HCT116 (cell line): Measurements from ENCODE around the gene ZNF605. TPM values are rescaled to one million over a fixed set of nuclear protein-coding genes. Genes with fewer than 3 reads are reported as not detected.

Experiments
- ATAC-seq: fragments of 200-7000 bp; cut with Tn5 transposase; 2 replicates; pipeline ENCODE4 v1.9.1; 2020; ENCODE audit warnings: mild to moderate bottlenecking, moderate library complexity
- BruUV-seq: library from RNA; stranded (reverse); fragments of 400-500 nt; replicated peaks from 2 replicates; lab custom pipeline; 2021; lab: Mats Ljungman, UMichigan
- CTCF ChIA-PET: fragments of 300-600 bp; sonication (Branson Sonifier 250); formaldehyde crosslinking; loops from one replicate; lab custom pipeline; 2021; ENCODE audit warnings: antibody characterized with exemption; lab: Charles Lee
- POLR2A ChIA-PET: fragments of 300-600, 350-600 bp; sonication (Branson Sonifier 250); formaldehyde crosslinking; loops from one replicate; lab custom pipeline; 2021; ENCODE audit warnings: antibody characterized with exemption; lab: Charles Lee
- RAD21 ChIA-PET, 2 experiments: fragments of 300-600 bp; sonication (Branson Sonifier 250); formaldehyde crosslinking; loops; one replicate each; lab custom pipeline; 2023; ENCODE audit warnings: low total read pairs in 2 of 2; ENCODE audit not compliant: uncharacterized antibody in 2 of 2, unreplicated experiment in 2 of 2, low non-redundant PET in 1 of 2; lab: Charles Lee
- DNase-seq: peaks from one replicate; pipeline ENCODE4 v3.0.0-alpha.2; 2010; ENCODE audit warnings: low read depth, low spot score
- H2AFZ ChIP-seq: fragments of 200-600 bp; shearing (Covaris generic), sonication (generic); 2 replicates; pipeline ENCODE4 v1.6.1; 2017; ENCODE audit warnings: low read depth, mixed run types, mixed read lengths, antibody characterized with exemption, low read length; ENCODE audit not compliant: poor library complexity, severe bottlenecking
- H3K27ac ChIP-seq: 2 replicates; pipeline ENCODE4 v1.5.1; 2012; ENCODE audit warnings: low read depth, low read length
- H3K27me3 ChIP-seq: fragments of 200-600 bp; sonication (generic); 2 replicates; pipeline ENCODE4 v1.6.1; 2016; ENCODE audit warnings: mixed run types, low read length, mixed read lengths; ENCODE audit not compliant: insufficient read depth
- H3K36me3 ChIP-seq, 2 experiments: fragments of 200-500 bp in 1 of 2; fragments of 200-600 bp in 1 of 2; sonication (Bioruptor generic) in 1 of 2; sonication (generic) in 1 of 2; 2 replicates each; pipeline versions ENCODE4 v1.5.1 to v1.6.1; 2014 to 2016; ENCODE audit warnings: low read length in 2 of 2, inconsistent platforms in 1 of 2, mixed read lengths in 1 of 2, mixed run types in 1 of 2; ENCODE audit not compliant: insufficient read depth in 2 of 2, control insufficient read depth in 1 of 2
- H3K4me1 ChIP-seq, 2 experiments: fragments of 200-600 bp in 1 of 2; sonication (generic) in 1 of 2; 2 replicates each; pipeline versions ENCODE4 v1.5.1 to v1.6.1; 2012 to 2017; ENCODE audit warnings: low read length in 2 of 2, inconsistent platforms in 1 of 2, mild to moderate bottlenecking in 1 of 2, mixed read lengths in 1 of 2, mixed run types in 1 of 2, moderate library complexity in 1 of 2; ENCODE audit not compliant: insufficient read depth in 2 of 2, control insufficient read depth in 1 of 2
- H3K4me2 ChIP-seq: fragments of 200-600 bp; sonication (generic); 2 replicates; pipeline ENCODE4 v1.6.1; 2017; ENCODE audit warnings: mixed run types, low read length, mixed read lengths
- H3K4me3 ChIP-seq, 2 experiments: fragments of 200-600 bp in 1 of 2; sonication (generic) in 1 of 2; replicated peaks in 1 of 2; 2 replicates each; pipeline ENCODE4 v1.5.1; 2011 to 2016; ENCODE audit warnings: low read length in 2 of 2, control low read depth in 1 of 2, low read depth in 1 of 2, mild to moderate bottlenecking in 1 of 2, mixed read lengths in 1 of 2, mixed run types in 1 of 2
- H3K79me2 ChIP-seq: fragments of 200-600 bp; sonication (generic); 2 replicates; pipeline ENCODE4 v1.6.1; 2017; ENCODE audit warnings: mild to moderate bottlenecking, mixed run types, low read length, moderate library complexity, mixed read lengths; ENCODE audit not compliant: insufficient read depth
- H3K9ac ChIP-seq: fragments of 200-600 bp; sonication (generic); 2 replicates; pipeline ENCODE4 v1.6.1; 2016; ENCODE audit warnings: low read length, mixed read lengths
- H3K9me2 ChIP-seq: fragments of 200-600 bp; sonication (generic), shearing (Covaris generic); 2 replicates; pipeline ENCODE4 v1.6.1; 2017; ENCODE audit warnings: mixed run types, mild to moderate bottlenecking, moderate library complexity; ENCODE audit not compliant: insufficient read depth
- H3K9me3 ChIP-seq, 2 experiments: fragments of 200-500 bp in 1 of 2; fragments of 200-600 bp in 1 of 2; sonication (Bioruptor generic) in 1 of 2; sonication (generic) in 1 of 2; 2 replicates each; pipeline ENCODE4 v1.6.1; 2014 to 2017; ENCODE audit warnings: low read length in 2 of 2, mixed read lengths in 2 of 2, inconsistent platforms in 1 of 2, low read depth in 1 of 2, mild to moderate bottlenecking in 1 of 2, mixed run types in 1 of 2, moderate library complexity in 1 of 2; ENCODE audit not compliant: control insufficient read depth in 1 of 2, insufficient read depth in 1 of 2
- H4K20me1 ChIP-seq: fragments of 200-600 bp; sonication (generic), shearing (Covaris generic); 2 replicates; pipeline ENCODE4 v1.6.1; 2017; ENCODE audit warnings: mixed run types, mild to moderate bottlenecking, moderate library complexity; ENCODE audit not compliant: insufficient read depth
- CBX3 ChIP-seq: IDR thresholded peaks from 2 replicates; pipeline ENCODE4 v1.6.1; 2012; ENCODE audit warnings: low read depth
- CEBPB ChIP-seq: IDR thresholded peaks from 2 replicates; pipeline ENCODE4 v1.6.1; 2012; ENCODE audit warnings: low read depth
- EGR1 ChIP-seq: IDR thresholded peaks from 2 replicates; pipeline ENCODE4 v1.6.1; 2012; ENCODE audit warnings: low read depth
- EZH2 ChIP-seq: fragments of 200-600 bp; sonication (generic); IDR thresholded peaks from 2 replicates; pipeline ENCODE4 v1.6.1; 2017; ENCODE audit warnings: antibody characterized with exemption, mixed run types
- EZH2phosphoT487 ChIP-seq: fragments of 200-600 bp; IDR thresholded peaks from 2 replicates; pipeline ENCODE4 v1.6.1; 2018; ENCODE audit warnings: antibody characterized with exemption, borderline replicate concordance
- FOSL1 ChIP-seq: IDR thresholded peaks from 2 replicates; pipeline ENCODE4 v1.6.1; 2012; ENCODE audit warnings: low read depth
- SP1 ChIP-seq: IDR thresholded peaks from 2 replicates; pipeline ENCODE4 v1.6.1; 2012; ENCODE audit warnings: low read depth
- SRF ChIP-seq: IDR thresholded peaks from 2 replicates; pipeline ENCODE4 v1.6.1; 2012; ENCODE audit warnings: low read depth
- TCF7L2 ChIP-seq: IDR thresholded peaks from 2 replicates; pipeline ENCODE4 v1.7.0; 2011; ENCODE audit warnings: borderline replicate concordance, inconsistent platforms; ENCODE audit not compliant: insufficient read depth, insufficient read length; ENCODE audit errors: extremely low read depth
- YY1 ChIP-seq: IDR thresholded peaks from 2 replicates; pipeline ENCODE4 v1.6.1; 2011; ENCODE audit warnings: low read length, low read depth, moderate library complexity, mild to moderate bottlenecking; ENCODE audit not compliant: insufficient replicate concordance; ENCODE audit errors: extremely low read depth
- ZBTB33 ChIP-seq: IDR thresholded peaks from 2 replicates; pipeline ENCODE4 v1.6.1; 2011; ENCODE audit warnings: mild to moderate bottlenecking, low read length, moderate library complexity; ENCODE audit not compliant: insufficient replicate concordance; ENCODE audit errors: extremely low read depth
- ZFX ChIP-seq: fragments of 450-650 bp; IDR thresholded peaks from 2 replicates; pipeline ENCODE4 v1.6.1; 2017
- ZNF274 ChIP-seq: fragments of 200-500 bp; sonication (Bioruptor generic); IDR thresholded peaks from 2 replicates; pipeline ENCODE4 v1.6.1; 2014; ENCODE audit warnings: mild to moderate bottlenecking, low read depth, low read length, inconsistent platforms
- intact Hi-C: fragments of 100-400 bp; cut with micrococcal nuclease; formaldehyde crosslinking; loops from 2 replicates; pipeline ENCODE4 v1.10.0; 2022
- total RNA-seq: library from RNA; stranded (reverse); gene quantifications from one replicate; pipeline ENCODE4 v1.2.1, GENCODE V29; 2021; ENCODE audit not compliant: unreplicated experiment
- TF ChIP-seq, protein P1 (sequence below), 3 experiments: fragments of 200-600 bp in 1 of 3; sonication (generic) in 1 of 3; IDR thresholded peaks in 2 of 3; conservative IDR thresholded peaks in 1 of 3; 2 replicates each; pipeline ENCODE4 v1.5.1; 2012 to 2017; ENCODE audit warnings: low read depth in 2 of 3, low read length in 2 of 3, antibody characterized with exemption in 1 of 3, borderline replicate concordance in 1 of 3, control low read depth in 1 of 3, mild to moderate bottlenecking in 1 of 3, mixed read lengths in 1 of 3, mixed run types in 1 of 3, moderate library complexity in 1 of 3; ENCODE audit not compliant: insufficient read depth in 1 of 3

Gene ZNF605
- total RNA-seq, 1 experiment from 2014 or later = 0.02 TPM

GRCh38 chr12:132967736-132968135 lies 11.6 kb upstream of the ZNF605 start:
- Histone ChIP-seq H2AFZ (no peak overlapping the region), H3K27ac (no peak overlapping the region), H3K4me1 (no peaks in the 10 kb centered on the region), H3K79me2 (no peaks in the 10 kb centered on the region), H3K36me3 (no peaks in the 10 kb centered on the region), H3K27me3 (no peaks in the 10 kb centered on the region), H3K4me3 (no peak overlapping the region), H3K4me2 (no peak overlapping the region), H3K9me3 (peaks cover 5 to 6% of the 10 kb centered on the region in 2 experiments; a peak in 2 of 4 replicates), H3K9me2 (no peaks in the 10 kb centered on the region), H3K9ac (no peak overlapping the region), H4K20me1 (no peaks in the 10 kb centered on the region)
- DNase-seq (no peak), ATAC-seq (no peak)
- RAD21 ChIA-PET = no interaction called here
- no TSS peak for BruUV-seq
- CTCF ChIA-PET = no interaction called here
- intact Hi-C loops = no loop called here
- no peak for TF ChIP-seq ZBTB33
- no peak for TF ChIP-seq SRF
- no peak for TF ChIP-seq EZH2
- no peak for TF ChIP-seq CBX3
- TF ChIP-seq ZNF274 = no peak
- TF ChIP-seq YY1 = no peak
- TF ChIP-seq, protein P1, sequence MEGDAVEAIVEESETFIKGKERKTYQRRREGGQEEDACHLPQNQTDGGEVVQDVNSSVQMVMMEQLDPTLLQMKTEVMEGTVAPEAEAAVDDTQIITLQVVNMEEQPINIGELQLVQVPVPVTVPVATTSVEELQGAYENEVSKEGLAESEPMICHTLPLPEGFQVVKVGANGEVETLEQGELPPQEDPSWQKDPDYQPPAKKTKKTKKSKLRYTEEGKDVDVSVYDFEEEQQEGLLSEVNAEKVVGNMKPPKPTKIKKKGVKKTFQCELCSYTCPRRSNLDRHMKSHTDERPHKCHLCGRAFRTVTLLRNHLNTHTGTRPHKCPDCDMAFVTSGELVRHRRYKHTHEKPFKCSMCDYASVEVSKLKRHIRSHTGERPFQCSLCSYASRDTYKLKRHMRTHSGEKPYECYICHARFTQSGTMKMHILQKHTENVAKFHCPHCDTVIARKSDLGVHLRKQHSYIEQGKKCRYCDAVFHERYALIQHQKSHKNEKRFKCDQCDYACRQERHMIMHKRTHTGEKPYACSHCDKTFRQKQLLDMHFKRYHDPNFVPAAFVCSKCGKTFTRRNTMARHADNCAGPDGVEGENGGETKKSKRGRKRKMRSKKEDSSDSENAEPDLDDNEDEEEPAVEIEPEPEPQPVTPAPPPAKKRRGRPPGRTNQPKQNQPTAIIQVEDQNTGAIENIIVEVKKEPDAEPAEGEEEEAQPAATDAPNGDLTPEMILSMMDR (IDR thresholded peaks at IDR 0.05 in 2 of 3, conservative IDR thresholded peaks at IDR 0.05 in 1 of 3; ENCODE audit: borderline replicate concordance in 1 of 3, insufficient read depth in 1 of 3, low read depth in 2 of 3, low read length in 2 of 3) = no peak
- TF ChIP-seq ZFX = no peak
- TF ChIP-seq TCF7L2 = no peak
- TF ChIP-seq EGR1 = no peak
- no peak for TF ChIP-seq CEBPB
- TF ChIP-seq EZH2phosphoT487 = no peak
- TF ChIP-seq FOSL1 = no peak
- TF ChIP-seq SP1 = no peak
- POLR2A ChIA-PET = no interaction called here
